NCI-H82 (cell line): Measurements from ENCODE around the gene HMCN2.
A peak's percentile ranks its signal among the peaks of the same experiment; 100 is the strongest.

Source experiments
- DNase-seq: peaks from one replicate; lab custom pipeline; 2025; lab: John Stamatoyannopoulos, UW

The HMCN2 gene

DNA sequence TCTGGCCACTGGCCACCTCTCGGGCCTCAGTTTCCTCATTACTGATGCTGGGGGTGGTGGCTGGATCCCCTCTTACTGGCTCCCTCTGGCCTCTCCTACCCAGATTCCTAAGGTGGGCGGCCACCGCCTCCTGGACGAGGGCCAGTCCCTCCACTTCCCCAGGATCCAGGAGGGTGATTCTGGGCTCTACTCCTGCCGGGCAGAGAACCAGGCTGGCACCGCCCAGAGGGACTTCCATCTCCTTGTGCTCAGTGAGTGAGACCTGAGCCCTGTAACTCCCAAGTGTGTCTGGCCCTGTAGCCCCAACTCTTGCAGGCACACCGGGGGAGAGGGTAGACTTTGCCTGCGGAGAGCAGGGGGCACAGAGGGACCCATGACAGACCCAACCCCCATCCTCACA is 83.3 kb downstream of the HMCN2 start:
- DNase-seq = no peak

DNA sequence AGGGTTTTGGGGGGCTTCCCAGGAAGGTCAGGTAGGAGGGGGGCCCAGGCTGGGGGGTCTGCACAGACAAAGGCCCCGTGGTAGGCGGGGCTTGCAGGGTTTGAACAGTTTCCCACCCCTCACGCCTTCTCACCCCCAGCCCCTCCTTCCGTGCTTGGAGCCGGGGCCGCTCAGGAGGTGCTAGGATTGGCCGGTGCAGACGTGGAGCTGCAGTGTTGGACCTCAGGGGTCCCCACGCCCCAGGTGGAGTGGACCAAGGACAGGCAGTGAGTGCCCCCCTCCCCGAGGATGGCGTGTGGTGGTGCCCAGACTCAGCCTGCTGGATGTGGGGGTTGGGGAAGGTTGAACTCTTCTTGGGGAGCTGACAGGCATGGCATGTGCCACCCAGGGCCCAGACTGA is 83.8 kb downstream of the HMCN2 start:
- DNase-seq = no peak

DNA sequence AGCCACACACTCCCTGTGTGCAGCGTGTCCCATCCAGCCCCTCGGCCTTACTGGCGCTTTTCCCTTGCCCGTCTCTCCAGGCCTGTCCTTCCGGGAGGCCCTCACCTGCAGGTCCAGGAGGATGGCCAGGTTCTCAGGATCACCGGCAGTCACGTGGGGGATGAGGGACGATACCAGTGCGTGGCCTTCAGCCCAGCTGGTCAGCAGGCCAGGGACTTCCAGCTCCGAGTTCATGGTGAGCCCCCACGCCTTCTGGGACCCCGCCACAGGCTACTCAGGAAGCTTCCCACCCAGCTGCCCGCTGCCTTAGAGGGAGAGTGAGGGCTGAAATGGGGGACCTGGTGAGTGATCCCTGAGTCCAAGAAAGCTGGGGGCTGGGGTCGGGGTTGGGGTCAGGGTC is 85.8 kb downstream of the HMCN2 start:
- no peak for DNase-seq

- no peak for DNase-seq
These were observed 86.5 kb downstream of the HMCN2 start for GRCh38 chr9:130352081-130352480.

DNA sequence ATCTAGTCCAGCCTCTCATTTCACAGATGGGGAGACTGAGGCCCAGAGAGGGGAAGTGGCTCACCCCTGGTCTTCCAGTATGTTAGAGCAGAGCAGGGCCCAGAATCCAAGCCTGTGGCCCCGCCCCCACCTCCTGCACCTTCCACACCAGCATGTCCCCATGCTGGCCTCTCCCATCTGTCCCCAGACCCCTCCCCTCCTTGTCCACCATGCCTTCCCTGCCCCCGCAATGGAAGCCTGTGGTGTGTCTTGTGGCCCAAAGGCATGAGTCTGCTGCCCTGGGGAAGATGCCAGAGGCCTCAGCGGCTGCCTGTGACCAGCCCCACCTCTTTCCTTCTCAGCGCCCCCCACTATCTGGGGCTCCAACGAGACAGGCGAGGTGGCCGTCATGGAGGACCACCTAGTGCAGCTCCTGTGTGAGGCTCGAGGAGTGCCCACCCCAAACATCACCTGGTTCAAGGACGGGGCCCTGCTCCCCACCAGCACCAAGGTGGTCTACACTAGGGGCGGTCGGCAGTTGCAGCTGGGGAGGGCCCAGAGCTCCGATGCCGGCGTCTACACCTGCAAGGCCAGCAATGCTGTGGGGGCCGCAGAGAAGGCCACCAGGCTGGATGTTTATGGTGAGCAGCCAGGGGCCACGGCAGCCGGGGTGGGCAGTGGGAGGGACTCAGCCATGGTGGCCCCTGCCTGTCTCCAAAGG is 87.2 kb downstream of the HMCN2 start:
- DNase-seq = peak; percentile 30

DNA sequence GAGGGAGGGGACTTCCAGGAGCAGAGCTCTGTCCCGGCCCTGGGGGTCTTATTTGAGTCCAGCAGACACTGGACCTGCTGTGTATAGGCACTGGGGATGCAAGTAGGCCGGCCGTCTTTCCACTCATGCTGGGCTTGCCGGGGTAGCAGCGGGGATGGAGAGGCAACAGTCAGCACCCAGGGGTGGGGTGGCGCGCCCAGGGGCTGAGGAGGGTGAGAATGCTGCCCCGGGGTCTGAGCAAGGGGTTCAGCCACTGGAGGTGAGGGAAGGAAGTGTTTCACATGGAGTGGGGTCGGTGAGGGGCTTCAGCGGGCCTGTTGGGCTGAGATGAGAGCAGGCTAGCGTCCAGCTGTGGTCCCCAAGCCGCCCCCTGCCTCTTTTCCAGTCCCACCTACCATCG is 88.8 kb downstream of the HMCN2 start:
- DNase-seq = no peak

GRCh38 chr9:130354806-130355205 is 89.2 kb downstream of the HMCN2 start:
- no peak for DNase-seq

GRCh38 chr9:130356033-130356432 is 90.5 kb downstream of the HMCN2 start:
- no peak for DNase-seq

- DNase-seq = no peak
These were observed 91.5 kb downstream of the HMCN2 start for GRCh38 chr9:130356877-130357584.

GRCh38 chr9:130358928-130359327 is 93.4 kb downstream of the HMCN2 start:
- DNase-seq = no peak

- DNase-seq = peak; percentile 11
These were observed 94.3 kb downstream of the HMCN2 start for GRCh38 chr9:130359819-130360218.

- DNase-seq = no peak
These were observed 95.1 kb downstream of the HMCN2 start for GRCh38 chr9:130360672-130361071.

DNA sequence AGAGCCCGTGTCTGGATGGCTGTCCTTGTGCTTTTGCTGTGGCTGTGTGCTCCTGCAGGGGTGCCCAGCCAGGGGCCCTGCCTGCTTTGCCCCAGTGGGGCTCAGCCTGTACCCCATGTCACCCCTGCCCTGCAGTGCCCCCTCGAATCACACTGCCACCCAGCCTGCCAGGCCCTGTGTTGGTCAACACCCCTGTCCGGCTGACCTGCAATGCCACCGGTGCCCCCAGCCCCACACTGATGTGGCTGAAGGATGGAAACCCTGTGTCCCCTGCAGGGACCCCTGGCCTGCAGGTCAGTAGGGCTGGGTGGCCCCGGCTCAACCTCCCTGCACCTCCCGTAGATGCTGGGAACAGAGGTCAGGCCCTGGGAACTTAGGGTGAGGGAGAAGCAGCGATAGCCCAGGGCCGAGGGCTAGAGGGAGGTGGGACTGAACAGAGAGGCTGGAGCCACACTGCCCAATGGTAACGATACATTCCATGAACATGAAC is 96.4 kb downstream of the HMCN2 start:
- DNase-seq = no peak

GRCh38 chr9:130362691-130363090 is 97.1 kb downstream of the HMCN2 start:
- no peak for DNase-seq

GRCh38 chr9:130363755-130364404 is 98.3 kb downstream of the HMCN2 start:
- DNase-seq = no peak

- no peak for DNase-seq
These were observed 99.2 kb downstream of the HMCN2 start for GRCh38 chr9:130364619-130365322.

DNA sequence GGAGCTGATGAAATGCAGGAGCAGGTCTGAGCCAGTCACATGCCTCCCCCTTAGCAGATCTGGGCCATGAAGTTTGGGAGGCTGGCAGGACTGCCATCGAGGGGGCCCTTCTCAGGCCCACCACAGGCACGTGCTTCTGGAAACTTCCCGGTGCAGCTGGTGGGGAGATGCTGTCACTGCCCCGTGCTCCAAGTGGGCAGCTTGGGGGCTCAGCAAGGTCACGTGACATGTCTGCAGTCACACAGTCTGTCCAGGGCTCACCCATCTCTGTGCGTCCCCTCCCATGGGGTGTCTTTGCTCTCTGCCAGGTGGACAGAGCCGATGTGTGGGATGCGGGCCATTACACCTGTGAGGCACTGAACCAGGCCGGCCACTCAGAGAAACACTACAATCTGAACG is 99.8 kb downstream of the HMCN2 start:
- no peak for DNase-seq

DNA sequence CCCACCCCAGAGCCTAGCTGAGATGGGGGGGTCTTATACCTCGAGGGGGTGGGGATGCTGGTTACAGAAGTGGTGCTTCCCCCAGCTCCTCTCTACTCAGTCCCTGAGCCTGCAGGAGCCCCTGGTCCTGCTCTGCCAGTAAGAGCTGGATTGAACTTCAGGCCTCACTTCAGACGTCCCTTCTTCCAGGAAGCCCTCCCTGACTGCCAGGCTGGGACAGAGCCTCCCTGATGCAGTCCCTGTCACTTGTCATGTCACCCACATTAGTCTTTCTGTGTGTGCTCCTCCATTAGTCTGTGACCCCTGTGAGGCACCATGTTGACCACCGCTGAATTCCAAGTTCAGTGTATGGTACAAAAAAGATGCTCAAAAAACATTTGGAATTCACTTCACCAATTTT is 100.5 kb downstream of the HMCN2 start:
- no peak for DNase-seq

GRCh38 chr9:130366888-130367550 is 101.5 kb downstream of the HMCN2 start:
- no peak for DNase-seq

DNA sequence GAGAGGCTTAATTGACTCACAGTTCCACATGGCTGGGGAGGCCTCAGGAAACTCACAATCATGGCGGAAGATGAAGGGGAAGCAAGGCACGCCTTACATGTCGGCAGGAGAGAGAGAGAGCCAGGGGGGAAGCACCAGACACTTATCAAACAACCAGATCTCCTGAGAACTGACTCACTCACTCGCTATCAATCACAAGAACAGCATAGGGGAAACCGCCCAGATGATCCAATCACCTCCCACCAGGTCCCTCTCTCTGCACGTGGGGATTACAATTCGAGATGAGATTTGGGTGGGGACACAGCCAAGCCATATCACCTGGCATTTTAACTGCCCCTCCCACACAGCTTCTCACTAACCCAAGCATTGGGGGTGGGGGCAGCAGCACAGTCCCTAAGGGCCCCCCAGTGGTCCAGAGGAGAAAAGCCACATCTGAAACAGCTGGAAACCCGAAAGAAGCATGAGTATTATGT is 103.1 kb downstream of the HMCN2 start:
- DNase-seq = peak; percentile 58

DNA sequence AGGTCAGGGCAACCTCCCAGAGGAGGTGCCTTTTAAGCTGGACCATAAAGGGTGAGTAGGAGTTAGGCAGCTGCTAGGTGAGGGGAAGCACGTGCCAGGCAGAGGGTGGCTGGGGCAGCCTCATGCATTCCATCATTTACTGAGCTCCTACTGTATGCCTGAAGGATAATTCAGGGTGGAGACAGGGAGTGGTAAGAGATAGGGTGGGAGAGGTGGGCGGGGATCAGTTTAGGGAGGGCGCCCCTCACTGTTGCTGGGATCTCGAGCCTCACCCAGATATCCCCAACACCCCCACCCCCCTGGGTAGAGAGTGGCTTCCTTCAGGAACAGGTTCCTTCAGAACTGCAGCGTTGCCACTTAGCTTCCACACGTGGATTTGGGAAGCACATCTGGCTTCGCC is 104.7 kb downstream of the HMCN2 start:
- no peak for DNase-seq
